A549 (cell line): ENCODE results near the gene CLDN7. TPM values are rescaled to one million over a fixed set of nuclear protein-coding genes. Genes with fewer than 3 reads are reported as not detected.
A peak's percentile ranks its signal among the peaks of the same experiment; 100 is the strongest.

Source experiments
- ATOH8 ChIP-seq: fragments of 250-450 bp; sonication (Bioruptor Pico); IDR thresholded peaks from 2 replicates; pipeline ENCODE4 v1.5.0; 2020; ENCODE audit warnings: low read depth, mild to moderate bottlenecking, moderate library complexity
- CBX2 ChIP-seq: fragments of 200-600 bp; sonication (generic); IDR thresholded peaks from 2 replicates; pipeline ENCODE4 v1.6.1; 2016; ENCODE audit warnings: low read depth, mild to moderate bottlenecking, borderline replicate concordance
- CEBPB ChIP-seq, 2 experiments: fragments of >200 bp in 1 of 2; sonication (Bioruptor Twin) in 1 of 2; formaldehyde crosslinking in 1 of 2; IDR thresholded peaks; 2 replicates each; pipeline ENCODE4 v1.6.1; 2012 to 2016
- CHD2 ChIP-seq: fragments of 150-350 bp; IDR thresholded peaks from 2 replicates; pipeline ENCODE4 v1.6.1; 2014; ENCODE audit warnings: low read length; ENCODE audit not compliant: partially characterized antibody
- EHMT2 ChIP-seq: fragments of 200-600 bp; sonication (generic); IDR thresholded peaks from 2 replicates; pipeline ENCODE4 v1.6.1; 2016; ENCODE audit warnings: antibody characterized with exemption, low read depth, mild to moderate bottlenecking, moderate library complexity
- FOSL2 ChIP-seq, 2 experiments: fragments of 450-650 bp in 1 of 2; fragments of >200 bp in 1 of 2; sonication (Bioruptor Twin) in 1 of 2; formaldehyde crosslinking; IDR thresholded peaks; 2 replicates each; pipeline versions ENCODE4 v1.5.0 to v1.6.1; 2016 to 2020; ENCODE audit warnings: mild to moderate bottlenecking in 1 of 2, moderate library complexity in 1 of 2
- FOXS1 ChIP-seq: fragments of 250-450 bp; sonication (Bioruptor Pico); IDR thresholded peaks from 2 replicates; pipeline ENCODE4 v1.5.0; 2020; ENCODE audit warnings: mild to moderate bottlenecking, moderate library complexity
- GATA3 ChIP-seq: IDR thresholded peaks from 2 replicates; pipeline ENCODE4 v1.6.1; 2012; ENCODE audit warnings: borderline replicate concordance
- HDAC2 ChIP-seq: fragments of 200-600 bp; sonication (generic); IDR thresholded peaks from 2 replicates; pipeline ENCODE4 v1.6.1; 2016
- HEYL ChIP-seq: fragments of 250-450 bp; sonication (Bioruptor Pico); IDR thresholded peaks from 2 replicates; pipeline ENCODE4 v1.8.0; 2021; ENCODE audit warnings: mild to moderate bottlenecking, moderate library complexity
- HOXA7 ChIP-seq: fragments of 250-450 bp; sonication (Bioruptor Pico); IDR thresholded peaks from 2 replicates; pipeline ENCODE4 v1.5.0; 2020; ENCODE audit warnings: mild to moderate bottlenecking, moderate library complexity
- HOXB5 ChIP-seq: fragments of 250-450 bp; sonication (Bioruptor Pico); IDR thresholded peaks from 2 replicates; pipeline ENCODE4 v1.5.0; 2020; ENCODE audit warnings: mild to moderate bottlenecking, moderate library complexity
- KDM1A ChIP-seq: fragments of 200-600 bp; sonication (generic); IDR thresholded peaks from 2 replicates; pipeline ENCODE4 v1.6.1; 2016; ENCODE audit warnings: low read depth, mild to moderate bottlenecking
- MAFK ChIP-seq: fragments of 450-650 bp; IDR thresholded peaks from 2 replicates; pipeline ENCODE4 v1.6.1; 2014; ENCODE audit not compliant: partially characterized antibody
- MAZ ChIP-seq: fragments of 150-350 bp; IDR thresholded peaks from 2 replicates; pipeline ENCODE4 v1.6.1; 2014; ENCODE audit warnings: antibody characterized with exemption, low read depth, low read length, borderline replicate concordance
- NFE2L2 ChIP-seq: fragments of 150-350 bp; conservative IDR thresholded peaks from 2 replicates; pipeline ENCODE4 v1.6.1; 2014; ENCODE audit warnings: low read length
- NR3C1 ChIP-seq: fragments of >200 bp; sonication (Bioruptor Twin); formaldehyde crosslinking; IDR thresholded peaks from 3 replicates; pipeline ENCODE4 v1.6.1; 2017
- PBX3 ChIP-seq: IDR thresholded peaks from 2 replicates; pipeline ENCODE4 v1.6.1; 2012
- POLR2A ChIP-seq: IDR thresholded peaks from 2 replicates; pipeline ENCODE4 v1.6.1; 2012; ENCODE audit warnings: mild to moderate bottlenecking, low read length
- POLR2AphosphoS2 ChIP-seq: conservative IDR thresholded peaks from 2 replicates; pipeline ENCODE4 v1.6.1; 2012; ENCODE audit warnings: low read length, improper control_type of control experiment, inconsistent platforms
- RAD21 ChIP-seq, 2 experiments: fragments of >200 bp in 1 of 2; sonication (Bioruptor Twin) in 1 of 2; formaldehyde crosslinking in 1 of 2; IDR thresholded peaks in 1 of 2; conservative IDR thresholded peaks in 1 of 2; 2 replicates in 1 of 2; 3 replicates in 1 of 2; pipeline ENCODE4 v1.6.1; 2012 to 2018; ENCODE audit warnings: inconsistent platforms in 1 of 2
- REST ChIP-seq: fragments of 200-600 bp; sonication (generic); IDR thresholded peaks from 2 replicates; pipeline ENCODE4 v1.6.1; 2016; ENCODE audit warnings: antibody characterized with exemption, mild to moderate bottlenecking, moderate library complexity
- TFCP2L1 ChIP-seq: fragments of 250-450 bp; sonication (Bioruptor Pico); IDR thresholded peaks from 2 replicates; pipeline ENCODE4 v1.5.0; 2021; ENCODE audit warnings: mild to moderate bottlenecking
- ZNF302 ChIP-seq: fragments of 250-450 bp; sonication (Bioruptor Pico); IDR thresholded peaks from 2 replicates; pipeline ENCODE4 v1.9.0; 2021; ENCODE audit warnings: inconsistent platforms, mild to moderate bottlenecking, moderate library complexity
- polyA plus RNA-seq, 4 experiments: library from polyadenylated mRNA; depleted of rRNA in 3 of 4; stranded (reverse); fragments of >200 nt; fragmentation: RNase III in 1 of 4; extraction: RNeasy Plus Mini Kit Qiagen cat#74134 plus additional on column Dnase treatment in 1 of 4; gene quantifications; 2 replicates in 3 of 4; 3 replicates in 1 of 4; pipeline ENCODE4 v1.2.3, GENCODE V29; 2011 to 2017

CLDN7 gene
- polyA plus RNA-seq, 2 of the 4 experiments (the other 2 are of a cell fraction), result 0.97 to 4.2 TPM

- TF ChIP-seq EHMT2, result no peak
- TF ChIP-seq HDAC2, result no peak
- TF ChIP-seq NFE2L2, result no peak
- no peak for TF ChIP-seq FOXS1 (CRISPR knock-in tag)
- TF ChIP-seq ZNF302, result no peak
- no peak for TF ChIP-seq KDM1A
- TF ChIP-seq GATA3, result no peak
- TF ChIP-seq HOXA7 (CRISPR knock-in tag), result peak; percentile 89
- no peak for TF ChIP-seq MAZ
- TF ChIP-seq POLR2AphosphoS2, result peak; percentile 76; the same call in 1 of the 2 replicates
- no peak for TF ChIP-seq FOSL2 (IDR thresholded peaks at IDR 0.05)
- peak; percentile 2; the same call in 1 of the 2 replicates for TF ChIP-seq FOSL2 (CRISPR knock-in tag; IDR thresholded peaks at IDR 0.05)
- no peak for TF ChIP-seq MAFK
- no peak for TF ChIP-seq CEBPB (IDR thresholded peaks at IDR 0.05)
- TF ChIP-seq NR3C1, result no peak
- TF ChIP-seq CBX2, result no peak
- TF ChIP-seq HOXB5, result no peak
- peak; percentile 76; the same call in 1 of the 2 replicates for TF ChIP-seq TFCP2L1 (CRISPR knock-in tag)
- TF ChIP-seq POLR2A, result no peak; the same call in none of the 2 replicates
- TF ChIP-seq RAD21 (conservative IDR thresholded peaks at IDR 0.05 in 1 of 2, IDR thresholded peaks at IDR 0.05 in 1 of 2), result no peak
- peak; percentile 70; the same call in 1 of the 2 replicates for TF ChIP-seq ATOH8 (CRISPR knock-in tag)
- TF ChIP-seq PBX3, result peak; percentile 10; the same call in 1 of the 2 replicates
- peak; percentile 59 for TF ChIP-seq REST
- no peak for TF ChIP-seq CHD2
- TF ChIP-seq HEYL (CRISPR knock-in tag), result no peak
These were observed 45.7 kb upstream of the CLDN7 start (continued) for GRCh38 chr17:7307686-7308624.
